Astrocyte (in vitro differentiated cells and primary cell): ENCODE results near the gene ARHGAP33. TPM values are rescaled to one million over a fixed set of nuclear protein-coding genes. Genes with fewer than 3 reads are reported as not detected.

Experiments
- DNase-seq: peaks from one replicate; pipeline ENCODE4 v3.0.0-alpha.2; 2010; ENCODE audit warnings: low read depth
- FAIRE-seq: peaks from 2 replicates; lab custom pipeline; 2011; peaks lifted over from hg19 to GRCh38; lab: Jason Lieb, UNC
- H2AFZ ChIP-seq: 2 replicates; pipeline ENCODE4 v1.6.0; 2012; ENCODE audit warnings: low read depth, low read length, inconsistent platforms
- H3K27ac ChIP-seq: 2 replicates; pipeline ENCODE4 v1.5.1; 2011; ENCODE audit warnings: low read depth, low read length, inconsistent platforms
- H3K27me3 ChIP-seq: 2 replicates; pipeline ENCODE4 v1.6.0; 2011; ENCODE audit warnings: low read length, inconsistent platforms; ENCODE audit not compliant: insufficient read depth
- H3K36me3 ChIP-seq: 2 replicates; pipeline ENCODE4 v1.5.1; 2011; ENCODE audit warnings: low read length, inconsistent platforms; ENCODE audit not compliant: insufficient read depth
- H3K4me1 ChIP-seq: 2 replicates; pipeline ENCODE4 v1.5.1; 2011; ENCODE audit warnings: low read length, inconsistent platforms; ENCODE audit not compliant: insufficient read depth
- H3K4me2 ChIP-seq: 2 replicates; pipeline ENCODE4 v1.6.0; 2012; ENCODE audit warnings: low read length, inconsistent platforms
- H3K4me3 ChIP-seq: 2 replicates; pipeline ENCODE4 v1.5.1; 2011; ENCODE audit warnings: low read depth, mild to moderate bottlenecking, low read length, inconsistent platforms; ENCODE audit not compliant: insufficient read depth
- H3K79me2 ChIP-seq: 2 replicates; pipeline ENCODE4 v1.6.0; 2012; ENCODE audit warnings: mild to moderate bottlenecking, low read length, inconsistent platforms; ENCODE audit not compliant: insufficient read depth
- H3K9ac ChIP-seq: 2 replicates; pipeline ENCODE4 v1.6.0; 2012; ENCODE audit warnings: mild to moderate bottlenecking, low read length, inconsistent platforms
- H3K9me3 ChIP-seq: 2 replicates; pipeline ENCODE4 v1.5.1; 2012; ENCODE audit warnings: low read depth, mild to moderate bottlenecking, low read length, inconsistent platforms; ENCODE audit not compliant: insufficient read depth
- H4K20me1 ChIP-seq: 2 replicates; pipeline ENCODE4 v1.6.0; 2012; ENCODE audit warnings: low read length, inconsistent platforms; ENCODE audit not compliant: insufficient read depth
- H3K27ac Mint-ChIP-seq: one replicate; pipeline ENCODE4 v1.8.0; 2021; ENCODE audit warnings: mild to moderate bottlenecking, mixed read lengths; ENCODE audit not compliant: unreplicated experiment
- H3K27me3 Mint-ChIP-seq: one replicate; pipeline ENCODE4 v1.8.0; 2021; ENCODE audit warnings: low read depth, mixed read lengths; ENCODE audit not compliant: unreplicated experiment
- H3K36me3 Mint-ChIP-seq: one replicate; pipeline ENCODE4 v1.8.0; 2021; ENCODE audit warnings: low read depth, mixed read lengths; ENCODE audit not compliant: unreplicated experiment
- H3K4me1 Mint-ChIP-seq: one replicate; pipeline ENCODE4 v1.8.0; 2021; ENCODE audit warnings: low read depth, mixed read lengths; ENCODE audit not compliant: unreplicated experiment
- H3K4me3 Mint-ChIP-seq: one replicate; pipeline ENCODE4 v1.8.0; 2021; ENCODE audit warnings: mild to moderate bottlenecking, moderate library complexity, mixed read lengths; ENCODE audit not compliant: unreplicated experiment
- H3K9me3 Mint-ChIP-seq: one replicate; pipeline ENCODE4 v1.8.0; 2021; ENCODE audit warnings: mild to moderate bottlenecking, mixed read lengths; ENCODE audit not compliant: unreplicated experiment
- CTCF ChIP-seq: IDR thresholded peaks from 2 replicates; pipeline ENCODE4 v1.5.1; 2011; ENCODE audit warnings: low read depth, mild to moderate bottlenecking, inconsistent platforms, low read length, moderate library complexity; ENCODE audit not compliant: insufficient read depth
- EZH2 ChIP-seq: IDR thresholded peaks from 2 replicates; pipeline ENCODE4 v1.6.1; 2012; ENCODE audit warnings: mild to moderate bottlenecking, low read length, inconsistent platforms; ENCODE audit not compliant: insufficient read depth
- total RNA-seq: library from RNA; stranded (reverse); gene quantifications from 2 replicates; pipeline ENCODE4 v1.2.1, GENCODE V29; 2021

The ARHGAP33 gene
- total RNA-seq, 1 donor from 2014 or later = 5.5 TPM

- Mint-ChIP-seq H3K4me3 (peak within 1 kb of the TSS; percentile 27), H3K27me3 (no peaks in the 10 kb centered on the region), H3K27ac (peak within 1 kb of the TSS; percentile 26), H3K4me1 (peaks cover 5% of the 10 kb centered on the region), H3K36me3 (peaks cover 5% of the 10 kb centered on the region), H3K9me3 (no peaks in the 10 kb centered on the region)
- Histone ChIP-seq H3K4me1 (peaks cover 12% of the 10 kb centered on the region), H3K9ac (no peak within 1 kb of the TSS), H3K27ac (no peak within 1 kb of the TSS), H3K4me2 (no peak within 1 kb of the TSS), H4K20me1 (peaks cover 12% of the 10 kb centered on the region), H3K9me3 (no peaks in the 10 kb centered on the region), H3K79me2 (peaks cover 18% of the 10 kb centered on the region), H2AFZ (no peak within 1 kb of the TSS), H3K4me3 (no peak within 1 kb of the TSS), H3K27me3 (no peaks in the 10 kb centered on the region), H3K36me3 (peaks cover 4% of the 10 kb centered on the region)
- no peak for FAIRE-seq
- no peak for DNase-seq
- TF ChIP-seq EZH2 (no peak), CTCF (no peak)
Observed at GRCh38 chr19:35742121-35742724, 33.1 kb upstream of the ARHGAP33 start, which contains the start of gene IGFLR1. IGFLR1 (minus strand) TSS chr19:35742452; CDS start chr19:35741180, 1,272 bp downstream.

GRCh38 chr19:35743640-35744429 is 31.5 kb upstream of the ARHGAP33 start:
- Mint-ChIP-seq H3K4me3 (peak overlapping the region; percentile 99), H3K36me3 (peaks cover 3% of the 10 kb centered on the region), H3K27me3 (no peaks in the 10 kb centered on the region), H3K27ac (peak overlapping the region; percentile 55), H3K9me3 (no peaks in the 10 kb centered on the region), H3K4me1 (peaks cover 13% of the 10 kb centered on the region)
- peaks cover 26% of the 10 kb centered on the region for H3K79me2 ChIP-seq
- H4K20me1 ChIP-seq = no peaks in the 10 kb centered on the region
- TF ChIP-seq EZH2 (no peak), CTCF (no peak)
- H3K27ac ChIP-seq = no peak overlapping the region
- no peaks in the 10 kb centered on the region for H3K9me3 ChIP-seq
- FAIRE-seq = no peak
- H3K4me2 ChIP-seq = peak overlapping the region; percentile 91
- no peak overlapping the region for H3K4me3 ChIP-seq
- H3K27me3 ChIP-seq = no peaks in the 10 kb centered on the region
- peak overlapping the region; percentile 75 for H2AFZ ChIP-seq
- peaks cover 12% of the 10 kb centered on the region for H3K4me1 ChIP-seq
- DNase-seq = no peak
- no peaks in the 10 kb centered on the region for H3K36me3 ChIP-seq
- H3K9ac ChIP-seq = no peak overlapping the region
